Measurements from ENCODE around the gene TBC1D17. TPM values are rescaled to one million over a fixed set of nuclear protein-coding genes. Genes with fewer than 3 reads are reported as not detected.
A peak's percentile ranks its signal among the peaks of the same experiment; 100 is the strongest.

TBC1D17 gene
- total RNA-seq, 1 donor from 2014 or later: 44.6 TPM

DNA sequence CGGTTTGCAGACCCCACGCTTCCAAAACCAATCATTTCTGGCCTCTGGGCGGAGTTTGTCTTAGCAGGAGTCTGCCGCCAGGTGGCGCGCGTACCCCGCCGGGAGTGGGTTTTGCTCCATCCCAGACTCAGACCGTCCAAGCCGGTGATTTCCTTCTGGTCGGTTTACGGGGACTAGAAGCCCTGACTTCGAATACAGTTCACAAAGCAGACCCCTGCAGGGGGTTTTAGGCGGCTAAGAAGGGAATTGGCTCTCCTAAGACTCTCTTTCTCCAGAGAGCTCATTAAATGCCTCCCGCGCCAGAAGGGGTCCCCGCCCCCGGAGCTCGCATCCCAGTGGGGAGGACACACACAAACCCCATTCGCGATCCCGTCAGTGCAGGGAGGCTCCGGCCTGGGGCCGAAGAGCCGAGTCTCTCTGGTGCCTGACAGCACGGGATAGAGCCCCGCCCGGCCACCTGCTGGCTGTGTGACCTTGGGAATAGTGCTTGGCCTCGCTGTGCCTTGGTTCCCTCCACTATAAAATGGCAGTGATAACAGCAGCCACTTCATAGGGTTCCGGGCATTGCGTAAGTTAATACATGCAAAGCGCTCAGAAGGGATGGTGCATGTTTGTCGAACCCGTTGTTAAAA, 60.4 kb downstream of the TBC1D17 start:
- no peaks in the 10 kb centered on the region for H3K27me3 ChIP-seq
- TF ChIP-seq, protein P1, sequence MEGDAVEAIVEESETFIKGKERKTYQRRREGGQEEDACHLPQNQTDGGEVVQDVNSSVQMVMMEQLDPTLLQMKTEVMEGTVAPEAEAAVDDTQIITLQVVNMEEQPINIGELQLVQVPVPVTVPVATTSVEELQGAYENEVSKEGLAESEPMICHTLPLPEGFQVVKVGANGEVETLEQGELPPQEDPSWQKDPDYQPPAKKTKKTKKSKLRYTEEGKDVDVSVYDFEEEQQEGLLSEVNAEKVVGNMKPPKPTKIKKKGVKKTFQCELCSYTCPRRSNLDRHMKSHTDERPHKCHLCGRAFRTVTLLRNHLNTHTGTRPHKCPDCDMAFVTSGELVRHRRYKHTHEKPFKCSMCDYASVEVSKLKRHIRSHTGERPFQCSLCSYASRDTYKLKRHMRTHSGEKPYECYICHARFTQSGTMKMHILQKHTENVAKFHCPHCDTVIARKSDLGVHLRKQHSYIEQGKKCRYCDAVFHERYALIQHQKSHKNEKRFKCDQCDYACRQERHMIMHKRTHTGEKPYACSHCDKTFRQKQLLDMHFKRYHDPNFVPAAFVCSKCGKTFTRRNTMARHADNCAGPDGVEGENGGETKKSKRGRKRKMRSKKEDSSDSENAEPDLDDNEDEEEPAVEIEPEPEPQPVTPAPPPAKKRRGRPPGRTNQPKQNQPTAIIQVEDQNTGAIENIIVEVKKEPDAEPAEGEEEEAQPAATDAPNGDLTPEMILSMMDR (IDR thresholded peaks at IDR 0.05): peak; percentile 90 to 97 (median 95)
- DNase-seq (ENCODE audit: low spot score in 2 of 2): peak in 1 of 2 donors; percentile 78
- H3K36me3 ChIP-seq: no peaks in the 10 kb centered on the region
- peaks cover 0 to 3% of the 10 kb centered on the region in 2 donors for H3K4me1 ChIP-seq
- no peak overlapping the region for H3K27ac ChIP-seq
- no peaks in the 10 kb centered on the region for H3K9me3 ChIP-seq
- peak overlapping the region in 1 of 2 donors; percentile 30 for H3K4me3 ChIP-seq
- intact Hi-C loops (cut with DNase I): loop anchor here (1.0 kb wide), 1 partner anchor 45 kb away; no protein-coding TSS in a partner anchor

Other genes with a start within 250 kb of the TBC1D17 start
- gene RRAS, start 237.6 kb upstream of the TBC1D17 start, total RNA-seq: 161 TPM
- gene SCAF1, start 235.5 kb upstream of the TBC1D17 start, total RNA-seq: 72.2 TPM
- 75.9 TPM for gene IRF3, start 211.8 kb upstream of the TBC1D17 start, total RNA-seq
- 0.64 TPM for gene BCL2L12, start 211.8 kb upstream of the TBC1D17 start, total RNA-seq
- 271 TPM for gene PRMT1, start 200.4 kb upstream of the TBC1D17 start, total RNA-seq
- gene ADM5, start 188.1 kb upstream of the TBC1D17 start, total RNA-seq: 9.8 TPM
- gene CPT1C, start 186.6 kb upstream of the TBC1D17 start, total RNA-seq: 12.3 TPM
- gene TSKS, start 114.4 kb upstream of the TBC1D17 start, total RNA-seq: not detected
- gene AP2A1, start 110.7 kb upstream of the TBC1D17 start, total RNA-seq: 249 TPM
- gene FUZ, start 64.4 kb upstream of the TBC1D17 start, total RNA-seq: 22.1 TPM
- 54.0 TPM for gene MED25, start 59.4 kb upstream of the TBC1D17 start, total RNA-seq
- 163 TPM for gene PTOV1, start 26.5 kb upstream of the TBC1D17 start, total RNA-seq
- gene PNKP, start 10.1 kb upstream of the TBC1D17 start, total RNA-seq: 46.3 TPM
- 12.8 TPM for gene AKT1S1, start 347 bp upstream of the TBC1D17 start, total RNA-seq
- 0.96 TPM for gene IL4I1, start 19.2 kb downstream of the TBC1D17 start, total RNA-seq
- 4.3 TPM for gene ATF5, start 51.5 kb downstream of the TBC1D17 start, total RNA-seq
- gene NUP62, start 51.8 kb downstream of the TBC1D17 start, total RNA-seq: 38.8 TPM
- 12.7 TPM for gene SIGLEC11, start 83.5 kb downstream of the TBC1D17 start, total RNA-seq
- gene VRK3, start 147.7 kb downstream of the TBC1D17 start, total RNA-seq: 27.6 TPM
- gene ZNF473, start 148.3 kb downstream of the TBC1D17 start, total RNA-seq: 3.4 TPM

Measured in ascending aorta (tissue), 2 donors.